ENCODE measurements around the gene CDIP1.

- TF ChIP-seq CTCF (IDR thresholded peaks at IDR 0.05 in 4 of 5, conservative IDR thresholded peaks at IDR 0.05 in 1 of 5) = no peak
- TF ChIP-seq POLR2A (IDR thresholded peaks at IDR 0.05) = no peak
These were observed 38.3 kb downstream of the CDIP1 start for GRCh38 chr16:4500272-4500671.
